ENCODE measurements around the gene PFDN5. TPM values are rescaled to one million over a fixed set of nuclear protein-coding genes. Genes with fewer than 3 reads are reported as not detected.

Gene PFDN5
- total RNA-seq, 2 experiments from 2014 or later: 264 to 348 TPM

Other genes with a start within 250 kb of the PFDN5 start
- gene TNS2, start 245.5 kb upstream of the PFDN5 start, total RNA-seq (2014; rRNA removed; shearing (Covaris generic)): 0.25 TPM in 1 of 2 replicates, not detected in the other
- 1.3 and 1.6 TPM in 2 replicates for gene TNS2, start 245.5 kb upstream of the PFDN5 start, total RNA-seq (2022)
- 7.3 and 10.9 TPM in 2 replicates for gene SPRYD3, start 216.2 kb upstream of the PFDN5 start, total RNA-seq (2014; rRNA removed; shearing (Covaris generic))
- 17.2 and 20.5 TPM in 2 replicates for gene SPRYD3, start 216.2 kb upstream of the PFDN5 start, total RNA-seq (2022)
- gene IGFBP6, start 197.9 kb upstream of the PFDN5 start, total RNA-seq (2014; rRNA removed; shearing (Covaris generic)): not detected in 2 replicates
- gene IGFBP6, start 197.9 kb upstream of the PFDN5 start, total RNA-seq (2022): 1.2 and 2.9 TPM in 2 replicates
- gene SOAT2, start 192.1 kb upstream of the PFDN5 start, total RNA-seq (2014; rRNA removed; shearing (Covaris generic)): 0.06 and 0.08 TPM in 2 replicates
- gene SOAT2, start 192.1 kb upstream of the PFDN5 start, total RNA-seq (2022): 1.2 and 1.8 TPM in 2 replicates
- 26.1 and 31.6 TPM in 2 replicates for gene ZNF740, start 114.8 kb upstream of the PFDN5 start, total RNA-seq (2014; rRNA removed; shearing (Covaris generic))
- 58.2 and 66.5 TPM in 2 replicates for gene ZNF740, start 114.8 kb upstream of the PFDN5 start, total RNA-seq (2022)
- gene CSAD, start 114.6 kb upstream of the PFDN5 start, total RNA-seq (2014; rRNA removed; shearing (Covaris generic)): 18.9 and 25.8 TPM in 2 replicates
- 26.9 and 32.0 TPM in 2 replicates for gene CSAD, start 114.6 kb upstream of the PFDN5 start, total RNA-seq (2022)
- 48.6 and 51.7 TPM in 2 replicates for gene ITGB7, start 88.3 kb upstream of the PFDN5 start, total RNA-seq (2014; rRNA removed; shearing (Covaris generic))
- gene ITGB7, start 88.3 kb upstream of the PFDN5 start, total RNA-seq (2022): 153 and 207 TPM in 2 replicates
- 1.4 and 7.0 TPM in 2 replicates for gene RARG, start 63.3 kb upstream of the PFDN5 start, total RNA-seq (2014; rRNA removed; shearing (Covaris generic))
- gene RARG, start 63.3 kb upstream of the PFDN5 start, total RNA-seq (2022): 5.1 and 8.4 TPM in 2 replicates
- gene ESPL1, start 27.2 kb upstream of the PFDN5 start, total RNA-seq (2014; rRNA removed; shearing (Covaris generic)): 77.4 and 78.2 TPM in 2 replicates
- 121 and 137 TPM in 2 replicates for gene ESPL1, start 27.2 kb upstream of the PFDN5 start, total RNA-seq (2022)
- gene MYG1, start 4.2 kb downstream of the PFDN5 start, total RNA-seq (2014; rRNA removed; shearing (Covaris generic)): 41.0 and 53.4 TPM in 2 replicates
- 59.3 and 64.9 TPM in 2 replicates for gene MYG1, start 4.2 kb downstream of the PFDN5 start, total RNA-seq (2022)
- 85.5 and 95.6 TPM in 2 replicates for gene AAAS, start 26.1 kb downstream of the PFDN5 start, total RNA-seq (2014; rRNA removed; shearing (Covaris generic))
- 94.5 and 109 TPM in 2 replicates for gene AAAS, start 26.1 kb downstream of the PFDN5 start, total RNA-seq (2022)
- gene SP7, start 40.8 kb downstream of the PFDN5 start, total RNA-seq (2014; rRNA removed; shearing (Covaris generic)): 0.16 TPM in 1 of 2 replicates, not detected in the other
- 0.27 TPM in 1 of 2 replicates, not detected in the other for gene SP7, start 40.8 kb downstream of the PFDN5 start, total RNA-seq (2022)
- gene SP1, start 84.6 kb downstream of the PFDN5 start, total RNA-seq (2014; rRNA removed; shearing (Covaris generic)): 47.3 and 58.9 TPM in 2 replicates
- gene SP1, start 84.6 kb downstream of the PFDN5 start, total RNA-seq (2022): 83.9 and 93.9 TPM in 2 replicates
- not detected in 2 replicates for gene AMHR2, start 128.3 kb downstream of the PFDN5 start, total RNA-seq (2014; rRNA removed; shearing (Covaris generic))
- not detected in 2 replicates for gene AMHR2, start 128.3 kb downstream of the PFDN5 start, total RNA-seq (2022)
- gene PRR13, start 146.2 kb downstream of the PFDN5 start, total RNA-seq (2014; rRNA removed; shearing (Covaris generic)): 54.1 and 83.9 TPM in 2 replicates
- gene PRR13, start 146.2 kb downstream of the PFDN5 start, total RNA-seq (2022): 219 and 230 TPM in 2 replicates
- gene PCBP2, start 156.6 kb downstream of the PFDN5 start, total RNA-seq (2014; rRNA removed; shearing (Covaris generic)): 183 and 209 TPM in 2 replicates
- gene PCBP2, start 156.6 kb downstream of the PFDN5 start, total RNA-seq (2022): 1,015 and 1,037 TPM in 2 replicates
- 7.2 TPM in 2 replicates for gene MAP3K12, start 203.9 kb downstream of the PFDN5 start, total RNA-seq (2014; rRNA removed; shearing (Covaris generic))
- 13.4 and 13.7 TPM in 2 replicates for gene MAP3K12, start 203.9 kb downstream of the PFDN5 start, total RNA-seq (2022)
- 49.1 and 62.6 TPM in 2 replicates for gene TARBP2, start 205.7 kb downstream of the PFDN5 start, total RNA-seq (2014; rRNA removed; shearing (Covaris generic))
- gene TARBP2, start 205.7 kb downstream of the PFDN5 start, total RNA-seq (2022): 41.8 and 45.9 TPM in 2 replicates
- not detected in 2 replicates for gene NPFF, start 211.9 kb downstream of the PFDN5 start, total RNA-seq (2014; rRNA removed; shearing (Covaris generic))
- gene NPFF, start 211.9 kb downstream of the PFDN5 start, total RNA-seq (2022): not detected in 2 replicates